ENCODE measurements around the gene CUX1.

- TF ChIP-seq EZH2 (IDR thresholded peaks at IDR 0.05) (no peak), CTCF (IDR thresholded peaks at IDR 0.05) (no peak), EZH2phosphoT487 (IDR thresholded peaks at IDR 0.05) (no peak)
Observed at GRCh38 chr7:101973130-101973529, 155.7 kb downstream of the CUX1 start.

Measured in neural progenitor cell (in vitro differentiated cells).